Measurements from ENCODE around the gene TMEM176B.
"Not testable (repeated sequence)": the region's sequence is repeated elsewhere in the genome, so short reads cannot be mapped to it uniquely, and the experiment has no call there.

DNA sequence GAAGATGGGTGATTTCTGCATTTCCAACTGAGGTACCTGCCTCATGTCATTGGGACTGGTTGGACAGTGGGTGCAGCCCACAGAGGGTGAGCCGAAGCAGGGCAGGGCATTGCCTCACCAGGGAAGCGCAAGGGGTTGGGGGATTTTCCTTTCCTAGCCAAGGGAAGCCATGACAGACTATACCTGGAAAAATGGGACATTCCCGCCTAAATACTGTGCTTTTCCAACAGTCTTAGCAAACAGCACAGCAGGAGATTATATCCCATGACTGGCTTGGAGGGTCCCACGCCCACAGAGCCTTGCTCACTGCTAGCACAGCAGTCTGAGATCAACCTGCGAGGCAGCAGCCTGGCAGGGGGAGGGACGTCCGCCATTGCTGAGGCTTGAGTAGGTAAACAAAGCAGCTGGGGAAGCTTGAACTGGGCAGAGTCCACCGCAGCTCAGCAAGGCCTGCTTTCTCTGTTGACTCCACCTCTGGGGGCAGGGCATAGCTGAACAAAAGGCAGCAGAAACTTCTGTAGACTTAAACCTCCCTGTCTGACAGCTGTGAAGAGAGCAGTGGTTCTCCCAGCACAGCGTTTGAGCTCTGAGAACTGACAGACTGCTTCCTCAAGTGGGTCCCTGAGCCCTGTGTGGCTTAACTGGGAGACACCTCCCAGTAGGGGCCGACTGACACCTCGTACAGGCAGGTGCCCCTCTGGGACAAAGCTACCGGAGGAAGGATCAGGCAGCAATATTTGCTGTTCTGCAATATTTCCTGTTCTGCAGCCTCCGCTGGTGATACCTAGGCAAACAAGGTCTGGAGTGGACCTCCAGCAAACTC is 7.7 kb upstream of the TMEM176B start:
- TF ChIP-seq, protein P1, sequence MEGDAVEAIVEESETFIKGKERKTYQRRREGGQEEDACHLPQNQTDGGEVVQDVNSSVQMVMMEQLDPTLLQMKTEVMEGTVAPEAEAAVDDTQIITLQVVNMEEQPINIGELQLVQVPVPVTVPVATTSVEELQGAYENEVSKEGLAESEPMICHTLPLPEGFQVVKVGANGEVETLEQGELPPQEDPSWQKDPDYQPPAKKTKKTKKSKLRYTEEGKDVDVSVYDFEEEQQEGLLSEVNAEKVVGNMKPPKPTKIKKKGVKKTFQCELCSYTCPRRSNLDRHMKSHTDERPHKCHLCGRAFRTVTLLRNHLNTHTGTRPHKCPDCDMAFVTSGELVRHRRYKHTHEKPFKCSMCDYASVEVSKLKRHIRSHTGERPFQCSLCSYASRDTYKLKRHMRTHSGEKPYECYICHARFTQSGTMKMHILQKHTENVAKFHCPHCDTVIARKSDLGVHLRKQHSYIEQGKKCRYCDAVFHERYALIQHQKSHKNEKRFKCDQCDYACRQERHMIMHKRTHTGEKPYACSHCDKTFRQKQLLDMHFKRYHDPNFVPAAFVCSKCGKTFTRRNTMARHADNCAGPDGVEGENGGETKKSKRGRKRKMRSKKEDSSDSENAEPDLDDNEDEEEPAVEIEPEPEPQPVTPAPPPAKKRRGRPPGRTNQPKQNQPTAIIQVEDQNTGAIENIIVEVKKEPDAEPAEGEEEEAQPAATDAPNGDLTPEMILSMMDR (conservative IDR thresholded peaks at IDR 0.05; ENCODE audit: low read depth, low read length) = not testable (repeated sequence)
- TF ChIP-seq EZH2 (IDR thresholded peaks at IDR 0.05; ENCODE audit: low read length, unreplicated experiment) = not testable (repeated sequence)
